Common myeloid progenitor, CD34-positive (primary cell): Measurements from ENCODE around the gene TGFBR3L.
A peak's percentile ranks its signal among the peaks of the same experiment; 100 is the strongest.

Source experiments
- CTCF ChIA-PET: fragments of 350-600 bp; sonication (Branson Sonifier 250); formaldehyde crosslinking; loops from one replicate; lab custom pipeline; 2021; ENCODE audit warnings: antibody characterized with exemption; lab: Charles Lee
- POLR2A ChIA-PET: fragments of 350-600 bp; sonication (Branson Sonifier 250); formaldehyde crosslinking; loops from one replicate; lab custom pipeline; 2021; ENCODE audit warnings: antibody characterized with exemption; lab: Charles Lee
- DNase-seq, 3 donors: peaks; one replicate each; pipeline versions ENCODE4 v3.0.0 to v3.0.0-alpha.2; 2013
- H3K27ac ChIP-seq, 2 experiments: 1 replicate in 1 of 2; 2 replicates in 1 of 2; pipeline ENCODE4 v1.7.0; 2013; ENCODE audit warnings: inconsistent platforms in 2 of 2, low read length in 2 of 2, mild to moderate bottlenecking in 2 of 2, low read depth in 1 of 2, moderate library complexity in 1 of 2; ENCODE audit not compliant: severe bottlenecking in 2 of 2, insufficient read depth in 1 of 2, poor library complexity in 1 of 2
- H3K27me3 ChIP-seq, 5 experiments: replicated peaks in 2 of 5; 1 replicate in 3 of 5; 2 replicates in 2 of 5; pipeline versions ENCODE4 v1.6.1 to v1.7.0; 2013; ENCODE audit warnings: low read length in 4 of 5, mild to moderate bottlenecking in 2 of 5, moderate library complexity in 2 of 5, inconsistent platforms in 1 of 5; ENCODE audit not compliant: insufficient read depth in 5 of 5, control insufficient read depth in 4 of 5
- H3K36me3 ChIP-seq, 4 experiments: 1 replicate in 2 of 4; 2 replicates in 2 of 4; pipeline versions ENCODE4 v1.6.1 to v1.7.0; 2013; ENCODE audit warnings: low read length in 3 of 4, control low read depth in 1 of 4, mild to moderate bottlenecking in 1 of 4; ENCODE audit not compliant: control insufficient read depth in 4 of 4, insufficient read depth in 4 of 4
- H3K4me1 ChIP-seq, 4 experiments: 1 replicate in 3 of 4; 2 replicates in 1 of 4; pipeline versions ENCODE4 v1.6.1 to v1.7.1; 2013; ENCODE audit warnings: low read length in 3 of 4, mild to moderate bottlenecking in 3 of 4, control low read depth in 1 of 4, inconsistent platforms in 1 of 4, moderate library complexity in 1 of 4; ENCODE audit not compliant: control insufficient read depth in 4 of 4, insufficient read depth in 4 of 4; ENCODE audit errors: control extremely low read depth in 1 of 4
- H3K4me3 ChIP-seq, 7 experiments: 1 replicate in 4 of 7; 2 replicates in 3 of 7; pipeline versions ENCODE4 v1.5.1 to v1.7.0; 2013; ENCODE audit warnings: mild to moderate bottlenecking in 7 of 7, low read length in 6 of 7, moderate library complexity in 6 of 7, inconsistent platforms in 2 of 7, low read depth in 2 of 7, control low read depth in 1 of 7; ENCODE audit not compliant: insufficient read depth in 4 of 7, control insufficient read depth in 1 of 7; ENCODE audit errors: extremely low read depth in 1 of 7
- H3K9me3 ChIP-seq, 5 experiments: 1 replicate in 4 of 5; 2 replicates in 1 of 5; pipeline versions ENCODE4 v1.6.1 to v1.7.1; 2013; ENCODE audit warnings: low read length in 4 of 5, mild to moderate bottlenecking in 2 of 5, inconsistent platforms in 1 of 5, low read depth in 1 of 5, moderate library complexity in 1 of 5; ENCODE audit not compliant: control insufficient read depth in 4 of 5, insufficient read depth in 2 of 5; ENCODE audit errors: control extremely low read depth in 1 of 5
- WGBS: methylation state at CpG from one replicate; pipeline ENCODE4 v1.1.5; 2013; ENCODE audit not compliant: insufficient coverage; 5-methylcytosine and 5-hydroxymethylcytosine counted together

The TGFBR3L gene

DNA sequence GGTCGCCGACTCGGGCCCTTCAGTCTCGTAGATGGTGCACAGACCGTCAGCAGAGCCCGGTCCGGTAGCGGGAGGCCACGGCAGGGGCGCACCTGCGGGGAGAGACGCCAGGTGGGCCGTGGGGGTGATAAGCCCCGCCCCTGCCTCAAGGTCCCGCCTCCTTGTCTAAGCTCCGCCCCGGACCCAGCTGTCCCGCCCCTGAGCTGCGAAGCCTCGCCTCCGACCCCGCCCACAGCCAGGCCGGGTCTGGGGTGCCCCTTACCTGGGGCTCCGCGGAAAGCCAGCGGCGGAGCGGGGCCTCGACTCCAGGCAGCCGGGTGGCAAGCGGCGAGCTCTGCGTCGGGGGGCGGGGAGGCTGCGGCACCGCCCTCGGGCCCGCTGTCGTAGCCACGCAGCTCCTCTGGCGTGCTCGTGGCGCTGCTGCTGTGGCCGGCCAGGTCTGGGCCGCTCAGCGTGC, 45.1 kb upstream of the TGFBR3L start:
- POLR2A ChIA-PET = interaction anchor here (1.1 kb wide), 1 partner anchor 51 kb away, joined by 3 read pairs; the partner anchor contains the start of gene SNAPC2
- Histone ChIP-seq H3K27ac (no peak overlapping the region), H3K4me1 (peaks cover 0 to 58% (median 51%) of the 10 kb centered on the region in 4 experiments), H3K36me3 (no peaks in the 10 kb centered on the region), H3K9me3 (no peaks in the 10 kb centered on the region), H3K4me3 (peak overlapping the region; percentile 1 to 83 (median 55)), H3K27me3 (peaks cover 0 to 44% (median 17%) of the 10 kb centered on the region in 5 experiments)
- CTCF ChIA-PET = interaction anchor here (0.7 to 2.2 kb wide), 18 partner anchors 9 to 129 kb away, joined by 3 to 15 read pairs (median 4); partner anchors contain the start of genes MAP2K7 and SNAPC2
- DNase-seq = peak; percentile 48 to 73 (median 66)
- under 1% methylated on average over 32 of the region's 47 CpGs for WGBS

GRCh38 chr19:7869910-7870511, 44.6 kb upstream of the TGFBR3L start:
- peak overlapping the region; percentile 1 to 83 (median 55) for H3K4me3 ChIP-seq
- H3K27ac ChIP-seq = no peak overlapping the region
- POLR2A ChIA-PET = interaction anchor here (1.1 kb wide), 1 partner anchor 50 kb away, joined by 3 read pairs; the partner anchor contains the start of gene SNAPC2
- peaks cover 0 to 63% (median 55%) of the 10 kb centered on the region in 4 experiments for H3K4me1 ChIP-seq
- DNase-seq = peak; percentile 82 to 92 (median 88)
- H3K36me3 ChIP-seq = no peaks in the 10 kb centered on the region
- WGBS = 14% methylated on average over 17 of the region's 30 CpGs
- no peaks in the 10 kb centered on the region for H3K9me3 ChIP-seq
- CTCF ChIA-PET = interaction anchor here (0.7 to 2.2 kb wide), 14 partner anchors 9 to 129 kb away, joined by 3 to 15 read pairs (median 4); partner anchors contain the start of genes MAP2K7 and SNAPC2
- H3K27me3 ChIP-seq = peaks cover 0 to 45% (median 18%) of the 10 kb centered on the region in 5 experiments

DNA sequence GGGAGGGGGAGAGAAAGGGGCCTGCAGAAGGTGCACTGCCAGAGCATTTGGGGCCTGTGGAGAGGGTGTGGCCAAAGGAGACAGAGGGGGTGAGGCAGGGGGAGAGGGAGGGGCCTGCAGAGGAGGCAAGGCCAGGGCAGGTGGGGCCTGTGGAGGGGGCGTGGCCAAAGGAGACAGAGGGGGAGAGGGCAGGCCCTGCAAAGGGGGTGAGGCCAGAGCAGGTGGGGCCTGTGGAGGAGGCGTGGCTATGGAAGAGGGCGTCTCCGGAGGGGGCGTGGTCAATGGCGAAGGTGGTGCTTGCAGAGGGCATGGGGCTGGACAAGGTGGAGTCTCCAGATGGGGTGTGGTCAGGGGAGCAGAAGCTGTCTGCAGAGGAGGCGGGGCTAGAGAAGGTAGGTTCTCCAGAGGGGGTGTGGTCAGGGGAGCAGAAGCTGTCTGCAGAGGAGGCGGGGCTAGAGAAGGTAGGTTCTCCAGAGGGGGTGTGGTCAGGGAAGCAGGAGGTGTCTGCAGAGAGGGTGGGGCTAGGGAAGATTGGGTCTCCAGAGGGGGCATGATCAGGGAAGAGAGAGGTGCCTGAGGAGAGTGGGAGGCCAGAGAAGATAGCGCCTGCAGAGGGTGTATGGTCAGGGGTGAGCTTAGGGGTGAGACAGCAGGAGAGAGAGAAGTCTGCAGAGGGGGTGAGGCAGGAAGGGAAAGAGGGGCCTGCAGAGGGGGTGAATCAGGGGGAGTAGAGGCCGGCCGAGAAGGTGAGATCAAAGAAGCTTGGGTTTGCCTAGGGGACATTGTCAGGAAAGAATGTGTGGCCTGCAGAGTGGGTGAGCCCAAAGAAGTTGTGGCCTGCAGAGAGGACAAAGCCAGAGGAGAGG, 43.8 kb upstream of the TGFBR3L start:
- 13% methylated on average over 9 of the region's 11 CpGs for WGBS
- peaks cover 0 to 61% (median 55%) of the 10 kb centered on the region in 4 experiments for H3K4me1 ChIP-seq
- ChIA-PET CTCF (no interaction called here), POLR2A (no interaction called here)
- H3K36me3 ChIP-seq = no peaks in the 10 kb centered on the region
- peak overlapping the region in 1 of 2 experiments; percentile 25 for H3K27ac ChIP-seq
- peaks cover 0 to 44% (median 13%) of the 10 kb centered on the region in 5 experiments for H3K27me3 ChIP-seq
- H3K9me3 ChIP-seq = no peaks in the 10 kb centered on the region
- peak overlapping the region in 4 of 7 experiments; percentile 48 to 67 (median 56) for H3K4me3 ChIP-seq
- DNase-seq = peak; percentile 84 to 93 (median 86)

DNA sequence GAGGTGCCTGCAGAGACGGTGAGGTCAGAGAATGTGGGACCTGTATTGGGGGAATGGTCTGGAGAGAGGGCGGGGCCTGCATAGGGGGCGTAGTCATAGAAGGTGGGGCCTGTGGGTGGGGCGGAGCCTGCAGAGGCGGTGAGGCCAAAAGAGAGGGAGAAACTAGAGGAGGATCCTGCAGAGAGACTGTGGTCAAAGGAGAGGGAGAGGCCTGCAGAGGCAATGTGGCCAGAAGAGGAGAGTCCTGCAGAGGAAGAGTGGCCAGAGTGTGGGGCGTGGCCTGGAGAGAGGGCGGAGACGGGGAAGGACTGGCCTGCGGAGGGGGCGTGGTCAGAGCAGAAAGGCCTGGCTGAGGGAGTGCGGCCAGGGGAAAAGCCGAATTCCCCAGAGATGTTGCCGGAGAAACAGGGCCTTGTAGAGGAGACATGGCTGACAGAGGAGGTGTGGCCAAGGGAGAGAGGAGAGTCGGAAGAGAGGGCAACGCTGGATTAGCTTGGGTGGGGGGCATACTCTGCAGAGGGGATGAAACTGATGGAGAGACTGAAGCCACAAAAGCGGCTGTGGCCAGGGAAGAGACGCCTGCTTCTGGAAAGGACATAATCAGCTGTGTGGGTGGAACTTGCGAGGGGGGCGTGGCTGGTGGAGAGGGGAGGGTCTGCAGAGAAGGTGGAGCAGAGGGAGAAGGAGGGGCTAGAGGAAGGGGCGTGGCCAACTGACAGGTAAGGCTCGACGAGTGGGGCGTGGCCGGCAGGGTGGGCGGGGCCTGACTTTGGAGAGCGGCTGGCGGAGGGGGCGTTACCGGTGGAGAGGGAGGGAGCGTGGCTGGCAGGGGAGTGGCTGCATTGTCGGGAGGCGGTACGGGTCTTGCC, 43.0 kb upstream of the TGFBR3L start:
- no peak overlapping the region for H3K27ac ChIP-seq
- peak; percentile 94 to 97 (median 97) for DNase-seq
- peaks cover 0 to 45% (median 13%) of the 10 kb centered on the region in 5 experiments for H3K27me3 ChIP-seq
- H3K4me1 ChIP-seq = peaks cover 0 to 64% (median 55%) of the 10 kb centered on the region in 4 experiments
- POLR2A ChIA-PET = interaction anchor here (0.6 kb wide), 1 partner anchor 1286 kb away, joined by 4 read pairs; no protein-coding TSS in a partner anchor
- H3K4me3 ChIP-seq = peak overlapping the region in 5 of 7 experiments; percentile 37 to 67 (median 51)
- CTCF ChIA-PET = no interaction called here
- no peaks in the 10 kb centered on the region for H3K36me3 ChIP-seq
- no peaks in the 10 kb centered on the region for H3K9me3 ChIP-seq
- 4% methylated on average over 31 of the region's 33 CpGs for WGBS

- peaks cover 0 to 64% (median 55%) of the 10 kb centered on the region in 4 experiments for H3K4me1 ChIP-seq
- H3K27ac ChIP-seq = no peak overlapping the region
- CTCF ChIA-PET = no interaction called here
- peaks cover 0 to 36% (median 13%) of the 10 kb centered on the region in 5 experiments for H3K27me3 ChIP-seq
- H3K4me3 ChIP-seq = peak overlapping the region in 4 of 7 experiments; percentile 11 to 67 (median 41)
- no peaks in the 10 kb centered on the region for H3K36me3 ChIP-seq
- no peak for DNase-seq
- POLR2A ChIA-PET = no interaction called here
- 56% methylated on average over 36 of the region's 47 CpGs for WGBS
- H3K9me3 ChIP-seq = no peaks in the 10 kb centered on the region
Observed at GRCh38 chr19:7872306-7873204, 42.1 kb upstream of the TGFBR3L start.
